ENCODE results near the gene FGF14. TPM values are rescaled to one million over a fixed set of nuclear protein-coding genes. Genes with fewer than 3 reads are reported as not detected.

Gene FGF14
- total RNA-seq, 2 experiments from 2014 or later, result not detected

GRCh38 chr13:102351521-102351920 is 50.3 kb downstream of the FGF14 start:
- DNase-seq (no peak), ATAC-seq (no peak)
- H3K27ac Mint-ChIP-seq, result no peak overlapping the region
- no peak overlapping the region for H3K4me3 Mint-ChIP-seq
- no peaks in the 10 kb centered on the region for H3K4me1 Mint-ChIP-seq
- H3K27me3 Mint-ChIP-seq, result peaks cover 5% of the 10 kb centered on the region
- CTCF ChIA-PET, result no interaction called here
- no peaks in the 10 kb centered on the region for H3K36me3 Mint-ChIP-seq
- no peaks in the 10 kb centered on the region for H3K9me3 Mint-ChIP-seq (ENCODE audit: low read depth)

- H3K4me1 Mint-ChIP-seq, result no peaks in the 10 kb centered on the region
- no peaks in the 10 kb centered on the region for H3K36me3 Mint-ChIP-seq
- CTCF ChIA-PET, result no interaction called here
- no peaks in the 10 kb centered on the region for H3K9me3 Mint-ChIP-seq (ENCODE audit: low read depth)
- ATAC-seq (no peak), DNase-seq (no peak)
- H3K4me3 Mint-ChIP-seq, result no peak overlapping the region
- H3K27ac Mint-ChIP-seq, result no peak overlapping the region
- H3K27me3 Mint-ChIP-seq, result peaks cover 5% of the 10 kb centered on the region
These were observed 54.4 kb downstream of the FGF14 start for GRCh38 chr13:102347490-102347889.

GRCh38 chr13:102346769-102347168 is 55.1 kb downstream of the FGF14 start:
- CTCF ChIA-PET, result no interaction called here
- no peak for DNase-seq
- no peak for ATAC-seq
- Mint-ChIP-seq H3K27ac (no peak overlapping the region), H3K4me1 (no peaks in the 10 kb centered on the region), H3K27me3 (peaks cover 8% of the 10 kb centered on the region), H3K9me3 (ENCODE audit: low read depth) (no peaks in the 10 kb centered on the region), H3K36me3 (no peaks in the 10 kb centered on the region), H3K4me3 (no peak overlapping the region)

GRCh38 chr13:102344410-102344809 is 57.4 kb downstream of the FGF14 start:
- Mint-ChIP-seq H3K4me3 (no peak overlapping the region), H3K4me1 (no peaks in the 10 kb centered on the region), H3K36me3 (no peaks in the 10 kb centered on the region), H3K27me3 (peaks cover 8% of the 10 kb centered on the region), H3K9me3 (ENCODE audit: low read depth) (no peaks in the 10 kb centered on the region), H3K27ac (no peak overlapping the region)
- ATAC-seq (no peak), DNase-seq (no peak)
- CTCF ChIA-PET, result no interaction called here

- no peaks in the 10 kb centered on the region for H3K36me3 Mint-ChIP-seq
- ATAC-seq (no peak), DNase-seq (no peak)
- no peaks in the 10 kb centered on the region for H3K9me3 Mint-ChIP-seq (ENCODE audit: low read depth)
- peaks cover 3% of the 10 kb centered on the region for H3K27me3 Mint-ChIP-seq
- no peak overlapping the region for H3K27ac Mint-ChIP-seq
- CTCF ChIA-PET, result no interaction called here
- H3K4me1 Mint-ChIP-seq, result no peaks in the 10 kb centered on the region
- no peak overlapping the region for H3K4me3 Mint-ChIP-seq
These were observed 68.3 kb downstream of the FGF14 start for GRCh38 chr13:102333320-102334198.

- H3K4me1 Mint-ChIP-seq, result no peaks in the 10 kb centered on the region
- CTCF ChIA-PET, result no interaction called here
These were observed 72.9 kb downstream of the FGF14 start for GRCh38 chr13:102328909-102329308.

GRCh38 chr13:102327119-102327617 is 74.7 kb downstream of the FGF14 start:
- no peaks in the 10 kb centered on the region for H3K36me3 Mint-ChIP-seq
- no peaks in the 10 kb centered on the region for H3K4me1 Mint-ChIP-seq
- CTCF ChIA-PET, result no interaction called here
- no peaks in the 10 kb centered on the region for H3K27me3 Mint-ChIP-seq
- DNase-seq (no peak), ATAC-seq (no peak)
- H3K9me3 Mint-ChIP-seq (ENCODE audit: low read depth), result no peaks in the 10 kb centered on the region
- H3K4me3 Mint-ChIP-seq, result no peak overlapping the region
- no peak overlapping the region for H3K27ac Mint-ChIP-seq

More at GRCh38 chr13:102328909-102329308, 72.9 kb downstream of the FGF14 start:
- H3K27me3 Mint-ChIP-seq, result no peaks in the 10 kb centered on the region
- no peak overlapping the region for H3K4me3 Mint-ChIP-seq
- ATAC-seq (no peak), DNase-seq (no peak)
- no peaks in the 10 kb centered on the region for H3K36me3 Mint-ChIP-seq
- H3K9me3 Mint-ChIP-seq (ENCODE audit: low read depth), result no peaks in the 10 kb centered on the region
- H3K27ac Mint-ChIP-seq, result no peak overlapping the region

GRCh38 chr13:102326381-102327118 is 75.3 kb downstream of the FGF14 start:
- no peaks in the 10 kb centered on the region for H3K27me3 Mint-ChIP-seq
- no peak overlapping the region for H3K27ac Mint-ChIP-seq
- CTCF ChIA-PET, result no interaction called here
- H3K4me3 Mint-ChIP-seq, result no peak overlapping the region
- H3K4me1 Mint-ChIP-seq, result no peaks in the 10 kb centered on the region
- no peaks in the 10 kb centered on the region for H3K36me3 Mint-ChIP-seq
- ATAC-seq, result no peak
- DNase-seq, result no peak
- no peaks in the 10 kb centered on the region for H3K9me3 Mint-ChIP-seq (ENCODE audit: low read depth)

- Mint-ChIP-seq H3K27me3 (no peaks in the 10 kb centered on the region), H3K9me3 (ENCODE audit: low read depth) (no peaks in the 10 kb centered on the region), H3K27ac (no peak overlapping the region), H3K4me1 (no peaks in the 10 kb centered on the region), H3K4me3 (no peak overlapping the region), H3K36me3 (no peaks in the 10 kb centered on the region)
- no peak for DNase-seq
- no peak for ATAC-seq
- CTCF ChIA-PET, result no interaction called here
These were observed 76.5 kb downstream of the FGF14 start for GRCh38 chr13:102325321-102325720.

- H3K4me1 Mint-ChIP-seq, result no peaks in the 10 kb centered on the region
- H3K4me3 Mint-ChIP-seq, result no peak overlapping the region
- DNase-seq (no peak), ATAC-seq (no peak)
- CTCF ChIA-PET, result no interaction called here
- no peaks in the 10 kb centered on the region for H3K27me3 Mint-ChIP-seq
- no peaks in the 10 kb centered on the region for H3K36me3 Mint-ChIP-seq
- no peak overlapping the region for H3K27ac Mint-ChIP-seq
- no peaks in the 10 kb centered on the region for H3K9me3 Mint-ChIP-seq (ENCODE audit: low read depth)
These were observed 78.3 kb downstream of the FGF14 start for GRCh38 chr13:102323505-102323904.

- Mint-ChIP-seq H3K27me3 (no peaks in the 10 kb centered on the region), H3K4me1 (no peaks in the 10 kb centered on the region), H3K4me3 (no peak overlapping the region), H3K27ac (no peak overlapping the region), H3K9me3 (ENCODE audit: low read depth) (no peaks in the 10 kb centered on the region), H3K36me3 (no peaks in the 10 kb centered on the region)
- DNase-seq, result no peak
- CTCF ChIA-PET, result no interaction called here
- ATAC-seq, result no peak
These were observed 78.8 kb downstream of the FGF14 start for GRCh38 chr13:102323012-102323411.

GRCh38 chr13:102322211-102322610 is 79.6 kb downstream of the FGF14 start:
- no peak overlapping the region for H3K27ac Mint-ChIP-seq
- no peaks in the 10 kb centered on the region for H3K36me3 Mint-ChIP-seq
- no peaks in the 10 kb centered on the region for H3K9me3 Mint-ChIP-seq (ENCODE audit: low read depth)
- H3K4me3 Mint-ChIP-seq, result no peak overlapping the region
- no peaks in the 10 kb centered on the region for H3K27me3 Mint-ChIP-seq
- H3K4me1 Mint-ChIP-seq, result no peaks in the 10 kb centered on the region
- no peak for DNase-seq
- CTCF ChIA-PET, result no interaction called here
- ATAC-seq, result no peak

- no peaks in the 10 kb centered on the region for H3K9me3 Mint-ChIP-seq (ENCODE audit: low read depth)
- CTCF ChIA-PET, result no interaction called here
- ATAC-seq (no peak), DNase-seq (no peak)
- H3K27ac Mint-ChIP-seq, result no peak overlapping the region
- H3K4me1 Mint-ChIP-seq, result no peaks in the 10 kb centered on the region
- no peaks in the 10 kb centered on the region for H3K27me3 Mint-ChIP-seq
- no peak overlapping the region for H3K4me3 Mint-ChIP-seq
- H3K36me3 Mint-ChIP-seq, result no peaks in the 10 kb centered on the region
These were observed 83.6 kb downstream of the FGF14 start for GRCh38 chr13:102318233-102318632.

- CTCF ChIA-PET, result no interaction called here
- Mint-ChIP-seq H3K4me1 (no peaks in the 10 kb centered on the region), H3K9me3 (ENCODE audit: low read depth) (no peaks in the 10 kb centered on the region), H3K27ac (no peak overlapping the region), H3K4me3 (no peak overlapping the region), H3K36me3 (no peaks in the 10 kb centered on the region), H3K27me3 (no peaks in the 10 kb centered on the region)
- ATAC-seq (no peak), DNase-seq (no peak)
These were observed 84.3 kb downstream of the FGF14 start for GRCh38 chr13:102317593-102317992.
